Gastrocnemius medialis (tissue), 4 donors: ENCODE results near the gene FNIP2.

Source experiments
- POLR2A ChIP-seq, 2 donors: fragments of 450-650 bp; IDR thresholded peaks; one replicate each; pipeline ENCODE4 v1.6.1; 2017; ENCODE audit warnings: antibody characterized with exemption in 2 of 2, mild to moderate bottlenecking in 2 of 2, moderate library complexity in 2 of 2
- TF ChIP-seq, protein P1 (sequence below), 5 experiments: fragments of 450-650 bp in 3 of 5; fragments of 200-600 bp in 2 of 5; sonication (generic) in 2 of 5; IDR thresholded peaks in 4 of 5; conservative IDR thresholded peaks in 1 of 5; 1 replicate in 4 of 5; 2 replicates in 1 of 5; pipeline ENCODE4 v1.5.1; 2016 to 2019; ENCODE audit warnings: antibody characterized with exemption in 5 of 5, mild to moderate bottlenecking in 3 of 5, moderate library complexity in 3 of 5

GRCh38 chr4:158796370-158797140 lies 27.7 kb downstream of the FNIP2 start:
- TF ChIP-seq, protein P1, sequence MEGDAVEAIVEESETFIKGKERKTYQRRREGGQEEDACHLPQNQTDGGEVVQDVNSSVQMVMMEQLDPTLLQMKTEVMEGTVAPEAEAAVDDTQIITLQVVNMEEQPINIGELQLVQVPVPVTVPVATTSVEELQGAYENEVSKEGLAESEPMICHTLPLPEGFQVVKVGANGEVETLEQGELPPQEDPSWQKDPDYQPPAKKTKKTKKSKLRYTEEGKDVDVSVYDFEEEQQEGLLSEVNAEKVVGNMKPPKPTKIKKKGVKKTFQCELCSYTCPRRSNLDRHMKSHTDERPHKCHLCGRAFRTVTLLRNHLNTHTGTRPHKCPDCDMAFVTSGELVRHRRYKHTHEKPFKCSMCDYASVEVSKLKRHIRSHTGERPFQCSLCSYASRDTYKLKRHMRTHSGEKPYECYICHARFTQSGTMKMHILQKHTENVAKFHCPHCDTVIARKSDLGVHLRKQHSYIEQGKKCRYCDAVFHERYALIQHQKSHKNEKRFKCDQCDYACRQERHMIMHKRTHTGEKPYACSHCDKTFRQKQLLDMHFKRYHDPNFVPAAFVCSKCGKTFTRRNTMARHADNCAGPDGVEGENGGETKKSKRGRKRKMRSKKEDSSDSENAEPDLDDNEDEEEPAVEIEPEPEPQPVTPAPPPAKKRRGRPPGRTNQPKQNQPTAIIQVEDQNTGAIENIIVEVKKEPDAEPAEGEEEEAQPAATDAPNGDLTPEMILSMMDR (IDR thresholded peaks at IDR 0.05 in 4 of 5, conservative IDR thresholded peaks at IDR 0.05 in 1 of 5) = no peak
- TF ChIP-seq POLR2A (IDR thresholded peaks at IDR 0.05) = peak; percentile 29 to 42
